GM12865 (cell line): ENCODE measurements around the gene ICAM1.

Experiments
- DNase-seq: peaks from one replicate; pipeline ENCODE4 v3.0.0; 2010; ENCODE audit warnings: low read depth
- H3K4me3 ChIP-seq: 2 replicates; pipeline ENCODE4 v1.5.1; 2011; ENCODE audit warnings: mild to moderate bottlenecking, low read depth, low read length, control low read depth
- CTCF ChIP-seq: IDR thresholded peaks from 2 replicates; pipeline ENCODE4 v1.5.1; 2011; ENCODE audit warnings: low read length, control low read depth, low read depth, inconsistent platforms; ENCODE audit not compliant: insufficient read depth; ENCODE audit errors: missing control alignments

Gene ICAM1

GRCh38 chr19:10294368-10294697 lies 23.4 kb downstream of the ICAM1 start:
- no peak overlapping the region for H3K4me3 ChIP-seq
- TF ChIP-seq CTCF = no peak
- no peak for DNase-seq

GRCh38 chr19:10295305-10295846 lies 24.5 kb downstream of the ICAM1 start:
- peak; percentile 84 for DNase-seq
- peak; percentile 8 for TF ChIP-seq CTCF
- peak overlapping the region; percentile 52 for H3K4me3 ChIP-seq

GRCh38 chr19:10295847-10296591 lies 25.1 kb downstream of the ICAM1 start:
- H3K4me3 ChIP-seq = peak overlapping the region; percentile 52
- no peak for TF ChIP-seq CTCF

GRCh38 chr19:10299545-10300458 lies 28.9 kb downstream of the ICAM1 start:
- DNase-seq = no peak
- TF ChIP-seq CTCF = no peak
- no peak overlapping the region for H3K4me3 ChIP-seq

More at GRCh38 chr19:10295847-10296591, 25.1 kb downstream of the ICAM1 start:
- DNase-seq = no peak

- DNase-seq = no peak
- TF ChIP-seq CTCF = no peak
- no peak overlapping the region for H3K4me3 ChIP-seq
Observed at GRCh38 chr19:10305139-10305806, 34.4 kb downstream of the ICAM1 start.

- DNase-seq = no peak
- no peak overlapping the region for H3K4me3 ChIP-seq
- no peak for TF ChIP-seq CTCF
Observed at GRCh38 chr19:10306327-10306726, 35.4 kb downstream of the ICAM1 start.
